ENCODE measurements around the gene DRAM2.
"Not testable (repeated sequence)": the region's sequence is repeated elsewhere in the genome, so short reads cannot be mapped to it uniquely, and the experiment has no call there.

DRAM2 gene

GRCh38 chr1:111082421-111083203, 57.3 kb downstream of the DRAM2 start:
- H3K4me3 Mint-ChIP-seq, result peak overlapping the region in 1 of 2 donors; percentile 18
- H3K9me3 Mint-ChIP-seq, result peaks cover 19 to 25% of the 10 kb centered on the region in 2 donors
- H3K4me1 Mint-ChIP-seq, result peaks cover 19 to 33% of the 10 kb centered on the region in 2 donors
- peak overlapping the region; percentile 7 for H3K27ac Mint-ChIP-seq
- no peaks in the 10 kb centered on the region for H3K27me3 Mint-ChIP-seq
- peaks cover 23 to 35% of the 10 kb centered on the region in 2 donors for H3K36me3 Mint-ChIP-seq
- ATAC-seq (replicated peaks) (peak; percentile 83 to 94), DNase-seq (no peak)

- DNase-seq; H3K27me3 Mint-ChIP-seq; H3K27ac Mint-ChIP-seq; ATAC-seq (replicated peaks); H3K4me3 Mint-ChIP-seq: not testable (repeated sequence)
- peaks cover 25 to 35% of the 10 kb centered on the region in 2 donors for H3K9me3 Mint-ChIP-seq
- H3K36me3 Mint-ChIP-seq, result peaks cover 12 to 26% of the 10 kb centered on the region in 2 donors
- H3K4me1 Mint-ChIP-seq, result peaks cover 15 to 20% of the 10 kb centered on the region in 2 donors
Observed at GRCh38 chr1:111079329-111079728, 60.6 kb downstream of the DRAM2 start.

GRCh38 chr1:111077312-111077711, 62.6 kb downstream of the DRAM2 start:
- ATAC-seq (replicated peaks); H3K4me3 Mint-ChIP-seq; H3K27me3 Mint-ChIP-seq; H3K4me1 Mint-ChIP-seq; H3K27ac Mint-ChIP-seq; DNase-seq: not testable (repeated sequence)
- peaks cover 8 to 19% of the 10 kb centered on the region in 2 donors for H3K36me3 Mint-ChIP-seq
- peaks cover 19 to 27% of the 10 kb centered on the region in 2 donors for H3K9me3 Mint-ChIP-seq
